Measurements from ENCODE around the gene SRCAP.

Gene SRCAP

GRCh38 chr16:30760001-30760559 is 61.1 kb downstream of the SRCAP start:
- no peak for DNase-seq (ENCODE audit: low spot score)

- no peak for DNase-seq (ENCODE audit: low spot score)
Measured at GRCh38 chr16:30760577-30761426, 61.8 kb downstream of the SRCAP start.

GRCh38 chr16:30761427-30761927 is 62.5 kb downstream of the SRCAP start:
- no peak for DNase-seq (ENCODE audit: low spot score)

GRCh38 chr16:30761928-30762902 is 63.2 kb downstream of the SRCAP start, which contains the start of the genes CFAP119 and RNF40:
Gene CFAP119 (minus strand): TSS chr16:30762062. CDS start chr16:30761748, 314 bp downstream.
Gene RNF40 (plus strand): TSS chr16:30762322. CDS start chr16:30762546, 224 bp downstream.
- DNase-seq (ENCODE audit: low spot score): peak; percentile 100

- DNase-seq (ENCODE audit: low spot score): no peak
Measured at GRCh38 chr16:30762991-30763725, 64.2 kb downstream of the SRCAP start.

- no peak for DNase-seq (ENCODE audit: low spot score)
Measured at GRCh38 chr16:30764086-30764485, 65.1 kb downstream of the SRCAP start.

- DNase-seq (ENCODE audit: low spot score): no peak
Measured at GRCh38 chr16:30764816-30765465, 66.0 kb downstream of the SRCAP start.

- DNase-seq (ENCODE audit: low spot score): no peak
Measured at GRCh38 chr16:30766206-30766932, 67.4 kb downstream of the SRCAP start.

- no peak for DNase-seq (ENCODE audit: low spot score)
Measured at GRCh38 chr16:30766933-30767284, 67.9 kb downstream of the SRCAP start.

- no peak for DNase-seq (ENCODE audit: low spot score)
Measured at GRCh38 chr16:30767767-30768465, 68.9 kb downstream of the SRCAP start.

- DNase-seq (ENCODE audit: low spot score): no peak
Measured at GRCh38 chr16:30768583-30769181, 69.7 kb downstream of the SRCAP start.

- no peak for DNase-seq (ENCODE audit: low spot score)
Measured at GRCh38 chr16:30769379-30770089, 70.6 kb downstream of the SRCAP start.

- DNase-seq (ENCODE audit: low spot score): no peak
Measured at GRCh38 chr16:30771726-30772125, 72.8 kb downstream of the SRCAP start.

- DNase-seq (ENCODE audit: low spot score): no peak
Measured at GRCh38 chr16:30773826-30774225, 74.9 kb downstream of the SRCAP start.

- no peak for DNase-seq (ENCODE audit: low spot score)
Measured at GRCh38 chr16:30774367-30775130, 75.6 kb downstream of the SRCAP start.

GRCh38 chr16:30775131-30775391 is 76.1 kb downstream of the SRCAP start:
- no peak for DNase-seq (ENCODE audit: low spot score)

- peak; percentile 90 for DNase-seq (ENCODE audit: low spot score)
Measured at GRCh38 chr16:30775392-30776188, 76.6 kb downstream of the SRCAP start.

Data from COLO829 (cell line).